ENCODE measurements around the gene ITGA3.
"Not testable (repeated sequence)": the region's sequence is repeated elsewhere in the genome, so short reads cannot be mapped to it uniquely, and the experiment has no call there.

ITGA3 gene

DNA sequence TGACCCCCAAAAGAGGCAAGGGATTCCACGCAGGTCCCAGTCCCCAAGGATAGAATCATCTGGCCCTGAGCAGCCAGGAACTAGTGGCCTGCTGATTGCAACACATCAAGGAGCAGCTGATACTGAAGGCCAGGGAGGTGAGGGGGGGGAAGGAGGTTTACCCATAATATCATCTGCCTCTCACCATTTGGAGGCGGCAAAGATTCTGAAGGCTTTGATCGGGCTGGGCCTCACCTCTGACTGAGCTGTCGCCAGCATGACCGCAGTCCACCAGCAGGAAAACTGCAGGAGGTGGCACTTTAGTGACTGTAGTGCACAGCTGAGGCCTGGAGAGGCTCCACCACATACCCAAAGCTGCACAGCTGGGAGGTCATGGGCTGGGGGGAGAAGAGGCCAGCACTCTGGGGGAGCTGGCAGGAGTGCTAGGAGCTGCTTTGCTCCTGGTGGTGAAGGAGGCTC, 20.5 kb upstream of the ITGA3 start:
- no peak for DNase-seq (ENCODE audit: low read depth)

DNA sequence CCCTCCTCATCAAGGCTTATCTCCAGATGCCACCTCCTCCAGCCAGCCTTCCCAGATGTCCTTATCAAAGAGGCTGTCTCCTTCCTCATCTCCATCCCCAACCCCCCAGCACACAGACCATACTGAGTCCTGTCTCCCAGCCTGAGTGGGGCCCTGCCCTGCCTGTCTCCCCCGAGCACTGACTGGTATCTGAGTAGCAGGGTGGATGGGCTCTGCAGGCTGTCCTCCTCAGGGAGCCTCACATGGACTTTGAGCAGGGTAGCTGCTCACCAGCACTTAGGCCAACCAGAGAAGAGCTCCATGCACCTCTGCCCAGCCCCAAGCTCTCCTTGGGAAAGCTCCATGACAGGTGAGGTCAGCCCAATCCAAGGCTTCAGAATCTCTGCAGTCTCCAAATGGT, 20.0 kb upstream of the ITGA3 start:
- DNase-seq (ENCODE audit: low read depth): no peak

DNA sequence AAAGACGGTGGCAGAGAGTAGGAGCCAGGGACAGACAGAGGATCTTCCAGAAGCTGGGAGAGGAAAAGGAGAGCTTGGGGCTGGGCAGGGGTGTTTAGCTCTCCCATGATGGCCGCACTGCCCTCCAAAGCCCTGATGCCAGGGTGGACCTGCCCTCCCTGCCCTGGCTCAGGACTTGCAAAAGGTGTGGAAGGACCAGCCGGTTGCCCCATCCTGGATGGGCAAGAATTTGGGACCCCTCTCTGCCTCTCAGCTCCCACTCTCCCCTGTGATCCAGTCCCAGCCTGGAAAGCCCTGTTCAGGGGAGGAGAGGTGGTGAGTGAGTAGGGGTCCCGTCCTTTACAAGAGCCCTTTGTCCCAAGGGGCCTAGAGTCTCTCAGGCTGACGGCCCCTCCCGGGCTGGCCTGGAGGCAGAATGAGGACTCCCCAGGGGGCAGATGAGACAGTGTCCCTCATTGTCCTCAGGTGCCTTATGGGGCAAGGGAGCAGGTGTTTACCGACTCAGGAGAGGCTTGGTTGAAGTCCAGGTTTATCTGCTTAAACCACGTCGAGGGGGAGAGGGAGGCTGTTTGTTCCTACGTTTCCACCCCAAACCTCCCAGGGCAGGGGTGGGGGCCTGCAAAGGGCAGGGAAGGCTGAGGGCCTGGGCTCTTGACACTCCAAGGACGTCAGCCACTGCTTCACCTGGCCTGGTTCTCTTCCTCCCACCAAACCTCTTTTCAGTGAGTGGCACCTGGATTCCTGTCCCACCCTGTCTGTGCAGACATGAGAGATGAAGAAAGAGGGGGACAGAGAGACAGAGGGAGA, 19.3 kb upstream of the ITGA3 start:
- DNase-seq (ENCODE audit: low read depth): no peak

DNA sequence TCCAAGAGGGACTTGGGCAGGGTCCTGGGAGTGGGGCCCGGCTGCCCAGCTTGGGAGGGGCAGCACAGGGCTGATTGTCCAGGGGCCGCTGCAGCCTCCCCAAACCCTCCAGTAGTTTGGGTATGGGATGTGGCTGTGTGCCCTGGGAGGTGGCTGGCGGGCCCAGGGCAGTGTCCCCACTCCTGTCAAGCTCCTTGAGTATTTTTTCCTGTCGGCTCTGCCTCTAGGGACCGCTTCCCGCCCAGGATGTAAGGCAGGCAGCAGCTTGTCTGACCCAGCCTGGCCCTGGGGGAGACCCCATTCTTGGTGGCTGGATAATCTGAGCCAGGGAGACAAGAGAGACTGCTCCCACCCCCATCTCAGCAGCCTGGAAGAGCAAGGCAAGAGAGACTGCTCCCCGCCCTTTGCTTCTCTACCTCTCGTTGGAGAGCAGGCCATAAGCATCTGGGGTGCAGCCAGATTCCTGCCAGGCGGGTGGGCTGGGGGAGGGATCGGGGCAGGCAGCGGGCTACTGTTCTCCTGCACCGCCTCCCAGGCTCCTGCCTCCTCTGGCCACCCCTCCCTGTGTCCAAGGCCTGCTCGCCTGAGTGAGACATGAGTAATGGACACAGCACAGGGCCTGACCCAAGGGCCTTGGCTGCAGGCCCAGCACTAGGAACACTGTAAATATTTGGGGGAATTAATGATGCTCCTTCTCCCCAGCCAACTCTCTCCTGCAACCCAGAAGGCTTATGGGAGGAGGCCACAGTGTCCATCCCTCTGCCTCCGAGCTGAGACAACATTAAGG, 18.4 kb upstream of the ITGA3 start:
- peak; percentile 86 for DNase-seq (ENCODE audit: low read depth)

GRCh38 chr17:50039058-50039457, 16.9 kb upstream of the ITGA3 start:
- DNase-seq (ENCODE audit: low read depth): no peak

GRCh38 chr17:50040496-50040895, 15.4 kb upstream of the ITGA3 start:
- DNase-seq (ENCODE audit: low read depth): not testable (repeated sequence)

- no peak for DNase-seq (ENCODE audit: low read depth)
Observed at GRCh38 chr17:50042211-50042610, 13.7 kb upstream of the ITGA3 start.

GRCh38 chr17:50043290-50044148, 12.4 kb upstream of the ITGA3 start:
- DNase-seq (ENCODE audit: low read depth): peak; percentile 53

GRCh38 chr17:50044483-50044882, 11.4 kb upstream of the ITGA3 start:
- DNase-seq (ENCODE audit: low read depth): no peak

DNA sequence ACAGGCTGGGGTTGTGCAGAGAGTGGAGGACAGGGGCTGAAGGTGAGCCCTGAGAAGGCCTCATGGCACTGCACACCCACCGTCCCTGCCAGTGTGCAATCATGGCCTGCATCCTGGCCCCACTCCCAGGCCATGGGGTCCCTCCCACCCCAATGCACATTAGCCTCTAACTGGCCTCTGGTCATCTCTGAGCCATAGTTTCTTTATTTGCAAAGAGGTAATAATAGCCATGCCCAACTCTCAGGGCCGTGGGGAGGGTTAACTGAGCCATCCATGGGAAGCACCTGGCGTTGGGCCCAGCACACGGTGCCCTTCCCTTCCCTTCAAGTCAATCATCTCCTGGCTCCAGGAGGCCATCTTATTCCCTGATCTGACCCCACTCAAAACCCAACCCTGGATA, 10.8 kb upstream of the ITGA3 start:
- DNase-seq (ENCODE audit: low read depth): no peak

- no peak for DNase-seq (ENCODE audit: low read depth)
Observed at GRCh38 chr17:50046179-50046578, 9.7 kb upstream of the ITGA3 start.

DNA sequence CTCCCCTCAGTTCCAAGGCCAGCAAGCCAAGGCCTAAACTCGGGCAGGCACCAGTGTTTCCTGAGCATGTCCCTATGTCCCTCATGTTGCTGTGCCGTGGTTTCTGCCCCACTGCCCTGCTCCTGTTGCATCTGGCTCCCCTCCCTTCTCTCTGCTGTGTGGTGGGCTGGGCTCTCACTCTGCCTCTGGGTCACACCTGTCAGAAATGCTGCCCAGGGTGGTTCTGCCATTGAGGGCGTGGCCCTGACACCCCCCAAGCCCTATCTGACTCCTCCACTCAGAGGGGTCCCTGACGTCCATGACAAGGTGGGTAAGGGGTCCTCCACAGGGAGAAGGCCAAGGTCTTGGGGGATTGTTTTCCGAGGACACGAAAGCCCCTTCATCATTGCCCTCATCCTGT, 9.2 kb upstream of the ITGA3 start:
- no peak for DNase-seq (ENCODE audit: low read depth)

GRCh38 chr17:50047083-50047482, 8.8 kb upstream of the ITGA3 start:
- DNase-seq (ENCODE audit: low read depth): no peak

GRCh38 chr17:50047488-50048126, 8.3 kb upstream of the ITGA3 start:
- peak; percentile 73 for DNase-seq (ENCODE audit: low read depth)

GRCh38 chr17:50048146-50048720, 7.7 kb upstream of the ITGA3 start:
- peak; percentile 71 for DNase-seq (ENCODE audit: low read depth)

GRCh38 chr17:50048988-50049387, 6.9 kb upstream of the ITGA3 start:
- no peak for DNase-seq (ENCODE audit: low read depth)

DNA sequence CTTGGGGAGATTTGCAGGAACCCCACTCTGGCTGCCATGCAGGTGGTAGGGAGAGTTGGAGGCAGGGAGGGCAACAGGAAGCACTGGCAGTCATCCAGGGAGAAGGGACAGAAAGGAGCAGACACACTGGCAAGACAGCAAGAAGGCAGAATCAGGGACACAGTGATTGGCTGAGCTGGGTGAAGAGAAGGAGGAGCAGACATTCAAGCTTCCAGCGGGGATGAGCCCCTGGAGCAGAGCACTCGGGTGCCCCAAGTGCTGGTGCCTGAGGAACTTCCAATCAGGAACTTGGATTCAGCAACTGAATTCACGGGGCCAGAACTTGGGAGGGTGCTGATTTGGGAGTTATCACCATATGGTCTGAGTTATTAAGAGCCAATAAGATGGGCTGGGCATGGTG, 6.3 kb upstream of the ITGA3 start:
- DNase-seq (ENCODE audit: low read depth): no peak

DNA sequence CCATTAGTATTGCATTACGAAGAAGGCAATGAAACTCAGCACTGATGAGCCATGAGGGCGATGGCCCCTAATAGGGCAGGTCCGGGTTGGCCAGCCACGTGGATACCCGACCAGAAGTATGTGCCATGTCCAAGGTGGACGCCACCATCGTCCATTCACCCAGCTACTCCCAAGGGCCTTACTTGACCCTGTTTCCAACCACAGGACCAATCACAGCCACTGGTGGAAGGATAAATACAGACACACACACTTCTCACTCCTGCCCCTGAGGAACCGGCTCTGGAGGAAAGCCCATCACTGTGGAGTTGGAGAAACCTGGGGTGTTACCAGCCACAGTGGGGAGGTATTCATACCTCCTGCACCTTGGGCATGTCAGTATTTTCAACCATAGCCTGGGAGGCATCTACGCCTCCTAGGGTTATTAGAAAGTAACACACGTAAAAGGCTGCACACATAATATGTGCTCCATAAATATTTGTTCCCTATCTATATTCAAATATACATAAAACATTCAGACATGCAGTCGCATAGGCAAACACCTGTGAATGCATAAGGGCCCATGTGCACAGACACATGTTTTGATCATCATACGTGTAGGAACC, 5.4 kb upstream of the ITGA3 start:
- no peak for DNase-seq (ENCODE audit: low read depth)

DNA sequence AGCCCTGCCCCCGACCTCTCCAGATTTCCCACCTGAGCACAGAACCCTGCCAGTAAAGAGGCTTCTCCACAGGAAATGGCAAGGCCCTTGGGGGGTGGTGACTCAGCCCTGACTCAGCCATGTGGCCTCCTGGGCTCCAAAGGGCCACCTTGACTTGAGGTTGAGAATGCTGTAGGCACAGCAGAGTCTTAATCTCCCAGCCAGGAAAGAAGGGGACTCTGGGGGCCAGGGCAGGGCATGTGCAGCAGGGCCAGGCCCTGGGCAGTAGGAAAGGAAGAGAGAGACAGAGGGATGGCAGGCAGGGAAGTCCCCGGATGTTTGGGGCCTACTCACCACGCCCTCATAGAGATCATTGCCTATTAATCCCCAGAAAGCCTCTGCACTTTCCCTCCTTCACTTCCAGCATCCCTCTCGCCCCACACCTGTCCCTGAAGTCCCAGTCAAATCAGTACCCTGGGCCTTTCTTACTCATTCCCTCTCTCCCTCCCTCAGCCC, 4.8 kb upstream of the ITGA3 start:
- peak; percentile 88 for DNase-seq (ENCODE audit: low read depth)

DNA sequence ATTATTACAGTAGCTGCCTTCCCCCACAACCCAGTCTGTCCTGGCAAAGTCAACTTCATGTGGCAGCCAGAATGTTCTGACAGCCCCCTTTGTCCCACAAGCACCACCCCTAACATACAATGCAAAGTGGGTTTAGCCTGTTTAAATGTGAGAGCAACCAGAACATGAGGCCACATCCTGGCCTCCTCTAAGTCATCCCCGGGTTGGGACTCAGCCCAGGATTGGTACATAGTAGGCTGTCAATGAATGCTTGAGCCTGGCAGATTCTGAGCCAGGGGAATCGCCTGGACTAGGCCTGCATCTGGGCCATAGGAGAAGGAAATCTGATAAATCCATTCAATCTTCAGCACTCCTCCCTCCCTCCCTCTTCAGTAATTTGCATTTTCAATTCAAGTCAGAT, 4.3 kb upstream of the ITGA3 start:
- DNase-seq (ENCODE audit: low read depth): no peak

GRCh38 chr17:50052241-50052796, 3.6 kb upstream of the ITGA3 start:
- no peak for DNase-seq (ENCODE audit: low read depth)
